Measurements from ENCODE around the gene ARID3A. TPM values are rescaled to one million over a fixed set of nuclear protein-coding genes. Genes with fewer than 3 reads are reported as not detected.

The ARID3A gene
- total RNA-seq, 4 donors from 2014 or later: 5.5 to 13.9 (median 9.2) TPM

- TF ChIP-seq CTCF (IDR thresholded peaks at IDR 0.05; ENCODE audit: low read depth): no peak
Measured at GRCh38 chr19:889662-890295, 36.1 kb upstream of the ARID3A start.

GRCh38 chr19:890831-891230, 35.0 kb upstream of the ARID3A start:
- TF ChIP-seq CTCF (IDR thresholded peaks at IDR 0.05; ENCODE audit: low read depth): no peak

GRCh38 chr19:892243-892893, 33.5 kb upstream of the ARID3A start:
- no peak for TF ChIP-seq CTCF (IDR thresholded peaks at IDR 0.05; ENCODE audit: low read depth)

GRCh38 chr19:892894-893689, 32.7 kb upstream of the ARID3A start, which contains the start of the genes MED16 and RNU6-9:
Gene MED16 (minus strand): TSS chr19:893187. CDS start chr19:891131, 2,056 bp downstream.
Gene RNU6-9 (plus strand): TSS chr19:893484.
- no peak for TF ChIP-seq CTCF (IDR thresholded peaks at IDR 0.05; ENCODE audit: low read depth)

- no peak for TF ChIP-seq CTCF (IDR thresholded peaks at IDR 0.05; ENCODE audit: low read depth)
Measured at GRCh38 chr19:896434-896833, 29.4 kb upstream of the ARID3A start.

GRCh38 chr19:896999-897398, 28.8 kb upstream of the ARID3A start:
- no peak for TF ChIP-seq CTCF (IDR thresholded peaks at IDR 0.05; ENCODE audit: low read depth)

All from subcutaneous adipose tissue (tissue), 4 donors.